Fibroblast of mammary gland (primary cell): ENCODE results near the gene RUNX1.

ENCODE experiments used
- DNase-seq: peaks from one replicate; pipeline ENCODE4 v3.0.0-alpha.2; 2010; ENCODE audit warnings: low read depth
- H3K4me3 ChIP-seq: 2 replicates; pipeline ENCODE4 v1.5.1; 2011; ENCODE audit warnings: low read depth, mild to moderate bottlenecking, low read length, moderate library complexity; ENCODE audit not compliant: control insufficient read depth
- CTCF ChIP-seq: conservative IDR thresholded peaks from 2 replicates; pipeline ENCODE4 v1.5.1; 2011; ENCODE audit warnings: low read depth, low read length, inconsistent platforms; ENCODE audit not compliant: control insufficient read depth, insufficient read depth

The RUNX1 gene

GRCh38 chr21:34836103-34836932 lies 212.8 kb downstream of the RUNX1 start:
- H3K4me3 ChIP-seq = peak overlapping the region; percentile 53
- TF ChIP-seq CTCF = no peak
- DNase-seq = peak; percentile 100

- DNase-seq = peak; percentile 94
- no peak overlapping the region for H3K4me3 ChIP-seq
- no peak for TF ChIP-seq CTCF
These were observed 213.6 kb downstream of the RUNX1 start for GRCh38 chr21:34835526-34835925.

GRCh38 chr21:34834852-34835501 lies 214.1 kb downstream of the RUNX1 start:
- no peak overlapping the region for H3K4me3 ChIP-seq
- TF ChIP-seq CTCF = no peak
- no peak for DNase-seq

GRCh38 chr21:34834290-34834689 lies 214.8 kb downstream of the RUNX1 start:
- no peak overlapping the region for H3K4me3 ChIP-seq
- no peak for DNase-seq
- no peak for TF ChIP-seq CTCF

- DNase-seq = no peak
- no peak for TF ChIP-seq CTCF
- no peak overlapping the region for H3K4me3 ChIP-seq
These were observed 215.6 kb downstream of the RUNX1 start for GRCh38 chr21:34833465-34833864.

GRCh38 chr21:34830386-34831170 lies 218.5 kb downstream of the RUNX1 start:
- no peak for TF ChIP-seq CTCF
- no peak overlapping the region for H3K4me3 ChIP-seq
- DNase-seq = no peak
